OCI-LY7 (cell line): ENCODE results near the gene CLEC20A. TPM values are rescaled to one million over a fixed set of nuclear protein-coding genes. Genes with fewer than 3 reads are reported as not detected.

Experiments
- BruUV-seq: library from RNA; stranded (reverse); fragments of 400-500 nt; replicated peaks from 2 replicates; lab custom pipeline; 2021; lab: Mats Ljungman, UMichigan
- CTCF ChIA-PET: fragments of 300-600 bp; sonication (Branson Sonifier 250); formaldehyde crosslinking; loops from one replicate; lab custom pipeline; 2022; ENCODE audit warnings: antibody characterized with exemption; ENCODE audit not compliant: unreplicated experiment; lab: Charles Lee
- POLR2A ChIA-PET: fragments of 300-600 bp; sonication (Branson Sonifier 250); formaldehyde crosslinking; loops from one replicate; lab custom pipeline; 2022; ENCODE audit warnings: antibody characterized with exemption; lab: Charles Lee
- DNase-seq: peaks from one replicate; pipeline ENCODE4 v3.0.0-alpha.2; 2015; ENCODE audit warnings: low spot score
- H2AFZ ChIP-seq: fragments of 200-600 bp; sonication (generic), shearing (Covaris generic); 2 replicates; pipeline ENCODE4 v1.6.1; 2014; ENCODE audit warnings: mild to moderate bottlenecking, antibody characterized with exemption, low read length, moderate library complexity
- H3K27ac ChIP-seq: fragments of 200-600 bp; sonication (generic); 2 replicates; pipeline ENCODE4 v1.5.1; 2014; ENCODE audit warnings: mixed run types, low read depth, mild to moderate bottlenecking, moderate library complexity, low read length, inconsistent platforms; ENCODE audit not compliant: poor library complexity, severe bottlenecking
- H3K36me3 ChIP-seq: fragments of 200-600 bp; sonication (generic); 2 replicates; pipeline ENCODE4 v1.6.1; 2014; ENCODE audit warnings: mild to moderate bottlenecking, antibody characterized with exemption, low read length, moderate library complexity, mixed read lengths; ENCODE audit not compliant: insufficient read depth
- H3K4me1 ChIP-seq: fragments of 200-600 bp; sonication (generic); 2 replicates; pipeline ENCODE4 v1.5.1; 2014; ENCODE audit warnings: mild to moderate bottlenecking, low read length; ENCODE audit not compliant: insufficient read depth, poor library complexity, severe bottlenecking
- H3K4me2 ChIP-seq: fragments of 200-600 bp; sonication (generic); 2 replicates; pipeline ENCODE4 v1.6.1; 2014; ENCODE audit warnings: mild to moderate bottlenecking, low read length
- H3K4me3 ChIP-seq: fragments of 200-600 bp; sonication (generic); 2 replicates; pipeline ENCODE4 v1.5.1; 2014; ENCODE audit warnings: mild to moderate bottlenecking, low read depth, low read length; ENCODE audit not compliant: poor library complexity, severe bottlenecking
- H3K79me2 ChIP-seq: fragments of 200-600 bp; sonication (generic); 2 replicates; pipeline ENCODE4 v1.6.1; 2016; ENCODE audit warnings: low read depth, mild to moderate bottlenecking, low read length, moderate library complexity, mixed read lengths; ENCODE audit not compliant: insufficient read depth
- H3K9me2 ChIP-seq: fragments of 200-600 bp; sonication (generic); 2 replicates; pipeline ENCODE4 v1.6.1; 2016; ENCODE audit warnings: mild to moderate bottlenecking, low read length, mixed read lengths; ENCODE audit not compliant: insufficient read depth
- H3K9me3 ChIP-seq: fragments of 200-600 bp; sonication (generic); 2 replicates; pipeline ENCODE4 v1.6.1; 2014; ENCODE audit warnings: mild to moderate bottlenecking, mixed run types, low read length, mixed read lengths
- H4K20me1 ChIP-seq: fragments of 200-600 bp; sonication (generic); 2 replicates; pipeline ENCODE4 v1.6.1; 2014; ENCODE audit warnings: mild to moderate bottlenecking, antibody characterized with exemption, low read length, moderate library complexity, mixed read lengths; ENCODE audit not compliant: insufficient read depth
- EZH2phosphoT487 ChIP-seq: fragments of 200-600 bp; sonication (generic); IDR thresholded peaks from 2 replicates; pipeline ENCODE4 v1.6.1; 2018; ENCODE audit warnings: low read depth, borderline replicate concordance, mild to moderate bottlenecking, mixed run types, antibody characterized with exemption, low read length, moderate library complexity, mixed read lengths
- intact Hi-C: fragments of 100-400 bp; cut with micrococcal nuclease; formaldehyde crosslinking; loops from one replicate; pipeline ENCODE4 v1.10.0; 2022; ENCODE audit not compliant: unreplicated experiment
- total RNA-seq, 2 experiments: library from RNA; depleted of rRNA in 1 of 2; stranded (reverse); fragments of >200 nt in 1 of 2; shearing (Covaris generic) in 1 of 2; gene quantifications; 2 replicates each; pipeline ENCODE4 v1.2.3, GENCODE V29; 2014 to 2022
- TF ChIP-seq, protein P1 (sequence below): fragments of 200-600 bp; sonication (generic); conservative IDR thresholded peaks from 2 replicates; pipeline ENCODE4 v1.5.1; 2014; ENCODE audit warnings: mild to moderate bottlenecking, antibody characterized with exemption, low read length, moderate library complexity, mixed read lengths

The CLEC20A gene
- total RNA-seq, 2 experiments from 2014 or later = not detected

DNA sequence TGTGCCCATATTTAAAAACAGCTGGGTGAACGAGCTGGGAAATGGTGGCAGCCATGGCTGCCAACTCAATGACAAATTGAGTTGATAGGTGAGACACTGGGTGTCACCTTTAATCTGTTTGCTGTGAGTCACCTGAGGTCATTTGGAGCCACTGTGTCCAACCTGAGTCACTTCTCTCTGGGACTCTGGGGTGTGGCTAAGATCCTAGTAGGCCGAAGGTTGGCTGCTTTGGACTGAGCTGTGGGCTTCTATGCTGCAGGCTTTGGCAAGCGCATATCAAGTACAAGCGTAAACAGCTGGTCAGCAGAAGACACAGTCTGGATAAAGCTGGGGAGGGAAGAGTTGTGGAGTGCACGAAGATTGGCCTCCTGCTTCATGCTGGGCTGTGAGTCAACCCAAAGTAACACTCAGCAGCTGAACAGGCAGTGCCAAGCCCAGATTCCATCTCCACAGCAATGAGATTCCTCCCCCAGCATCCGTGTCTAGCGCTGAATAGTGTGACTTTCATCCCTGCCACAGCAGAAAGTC is 40.1 kb upstream of the CLEC20A start:
- Histone ChIP-seq H3K27ac (no peak overlapping the region), H3K9me3 (no peaks in the 10 kb centered on the region), H3K79me2 (no peaks in the 10 kb centered on the region), H3K9me2 (no peaks in the 10 kb centered on the region), H3K4me1 (peaks cover 5% of the 10 kb centered on the region), H3K4me3 (no peak overlapping the region), H2AFZ (no peak overlapping the region), H3K4me2 (no peak overlapping the region), H3K36me3 (no peaks in the 10 kb centered on the region), H4K20me1 (no peaks in the 10 kb centered on the region)
- ChIA-PET CTCF (interaction anchor here (0.8 to 1.0 kb wide), 2 partner anchors 466 to 467 kb away, joined by 3 to 4 read pairs; no protein-coding TSS in a partner anchor), POLR2A (no interaction called here)
- intact Hi-C loops = no loop called here
- TF ChIP-seq EZH2phosphoT487 = no peak
- TF ChIP-seq, protein P1, sequence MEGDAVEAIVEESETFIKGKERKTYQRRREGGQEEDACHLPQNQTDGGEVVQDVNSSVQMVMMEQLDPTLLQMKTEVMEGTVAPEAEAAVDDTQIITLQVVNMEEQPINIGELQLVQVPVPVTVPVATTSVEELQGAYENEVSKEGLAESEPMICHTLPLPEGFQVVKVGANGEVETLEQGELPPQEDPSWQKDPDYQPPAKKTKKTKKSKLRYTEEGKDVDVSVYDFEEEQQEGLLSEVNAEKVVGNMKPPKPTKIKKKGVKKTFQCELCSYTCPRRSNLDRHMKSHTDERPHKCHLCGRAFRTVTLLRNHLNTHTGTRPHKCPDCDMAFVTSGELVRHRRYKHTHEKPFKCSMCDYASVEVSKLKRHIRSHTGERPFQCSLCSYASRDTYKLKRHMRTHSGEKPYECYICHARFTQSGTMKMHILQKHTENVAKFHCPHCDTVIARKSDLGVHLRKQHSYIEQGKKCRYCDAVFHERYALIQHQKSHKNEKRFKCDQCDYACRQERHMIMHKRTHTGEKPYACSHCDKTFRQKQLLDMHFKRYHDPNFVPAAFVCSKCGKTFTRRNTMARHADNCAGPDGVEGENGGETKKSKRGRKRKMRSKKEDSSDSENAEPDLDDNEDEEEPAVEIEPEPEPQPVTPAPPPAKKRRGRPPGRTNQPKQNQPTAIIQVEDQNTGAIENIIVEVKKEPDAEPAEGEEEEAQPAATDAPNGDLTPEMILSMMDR = no peak
- no peak for DNase-seq
- no TSS peak for BruUV-seq

DNA sequence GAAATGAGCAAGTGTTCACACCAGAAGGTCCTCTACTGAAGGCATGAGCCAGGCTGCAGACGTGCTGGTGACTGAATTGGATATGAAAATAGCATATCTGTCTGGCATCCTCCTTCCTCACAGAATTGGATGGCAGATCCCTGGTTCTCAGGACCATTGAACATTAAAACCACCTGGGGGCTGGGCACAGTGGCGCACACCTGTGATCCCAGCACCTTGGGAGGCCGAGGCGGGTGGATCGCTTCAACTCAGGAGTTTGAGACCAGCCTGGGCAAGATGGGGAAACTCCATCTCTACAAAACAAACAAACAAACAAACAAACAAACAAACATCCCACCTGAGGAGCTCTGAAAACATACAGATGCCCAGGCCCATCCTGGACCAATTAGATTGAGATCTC is 39.6 kb upstream of the CLEC20A start:
- Histone ChIP-seq H3K36me3 (no peaks in the 10 kb centered on the region), H3K27ac (no peak overlapping the region), H3K79me2 (no peaks in the 10 kb centered on the region), H4K20me1 (no peaks in the 10 kb centered on the region), H3K4me3 (no peak overlapping the region), H3K4me1 (no peaks in the 10 kb centered on the region), H3K9me3 (no peaks in the 10 kb centered on the region), H3K9me2 (no peaks in the 10 kb centered on the region), H2AFZ (no peak overlapping the region), H3K4me2 (no peak overlapping the region)
- no TSS peak for BruUV-seq
- no peak for DNase-seq
- TF ChIP-seq EZH2phosphoT487 = no peak
- TF ChIP-seq, protein P1 = no peak
- intact Hi-C loops = no loop called here
- POLR2A ChIA-PET = interaction anchor here (1.0 kb wide), 1 partner anchor 467 kb away, joined by 3 read pairs; no protein-coding TSS in a partner anchor
- CTCF ChIA-PET = interaction anchor here (0.8 kb wide), 1 partner anchor 467 kb away, joined by 4 read pairs; no protein-coding TSS in a partner anchor
